Panc1 (cell line): ENCODE measurements around the gene KIF26B.

Experiments used
- POLR2AphosphoS5 ChIP-seq: IDR thresholded peaks from 2 replicates; pipeline ENCODE4 v1.6.1; 2012; ENCODE audit warnings: mild to moderate bottlenecking, low read depth, low read length, moderate library complexity
- REST ChIP-seq, 2 experiments: IDR thresholded peaks; 2 replicates each; pipeline ENCODE4 v1.6.1; 2011 to 2012; ENCODE audit warnings: low read depth in 2 of 2, control low read depth in 1 of 2, low read length in 1 of 2, mild to moderate bottlenecking in 1 of 2, moderate library complexity in 1 of 2; ENCODE audit not compliant: insufficient read depth in 1 of 2
- SIN3A ChIP-seq: IDR thresholded peaks from 2 replicates; pipeline ENCODE4 v1.6.1; 2012; ENCODE audit warnings: low read depth, mild to moderate bottlenecking, low read length, moderate library complexity, borderline replicate concordance; ENCODE audit not compliant: insufficient read depth
- TCF7L2 ChIP-seq: IDR thresholded peaks from 2 replicates; pipeline ENCODE4 v1.6.1; 2011; ENCODE audit warnings: mild to moderate bottlenecking, low read depth, low read length, inconsistent platforms
- TF ChIP-seq, protein P1 (sequence below): fragments of 450-650 bp; IDR thresholded peaks from 2 replicates; pipeline ENCODE4 v1.5.1; 2017; ENCODE audit warnings: mild to moderate bottlenecking

DNA sequence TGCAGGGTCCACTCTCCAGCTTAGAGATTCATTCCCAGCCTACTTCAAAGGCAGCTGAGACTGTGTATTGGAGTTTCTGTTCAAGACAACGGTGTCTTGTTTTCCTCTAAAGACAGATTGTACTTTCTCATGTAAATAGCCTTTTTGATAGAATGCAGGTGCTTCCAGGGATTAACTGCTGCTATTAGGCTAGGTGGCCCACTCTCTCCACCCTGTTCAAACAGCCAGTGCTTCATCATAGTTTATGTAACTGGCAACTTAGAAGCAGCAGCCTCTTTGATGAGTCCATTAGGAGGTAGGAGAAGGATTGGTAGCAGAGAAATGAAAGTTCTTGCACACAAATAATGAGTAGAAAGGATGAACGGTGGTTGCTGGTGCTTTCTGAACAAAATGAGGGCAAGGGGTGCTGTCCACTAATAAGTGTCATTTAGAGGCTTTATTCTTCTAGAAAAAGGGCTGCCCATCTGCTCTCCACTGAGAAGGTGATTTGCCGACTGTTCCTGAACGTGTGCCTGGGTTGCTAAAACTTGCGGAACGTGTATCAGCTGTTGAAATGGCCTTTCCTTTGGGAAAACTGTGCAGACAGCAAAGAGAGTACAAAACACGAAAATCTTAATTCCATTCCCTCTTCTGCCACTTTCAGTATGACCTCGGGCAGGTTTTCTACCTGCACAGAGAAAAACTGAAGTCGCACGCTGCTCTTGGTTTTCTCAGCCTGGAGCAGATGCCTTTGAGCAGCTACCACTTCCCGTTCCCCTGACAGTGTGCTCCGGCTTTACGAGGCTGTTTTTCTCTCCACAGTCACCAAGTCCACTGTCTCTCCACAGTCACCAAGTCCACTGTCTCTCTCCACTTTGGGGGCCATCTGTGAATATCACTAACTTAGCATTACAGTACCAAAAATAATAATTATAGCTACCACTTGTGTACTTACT is 228.9 kb downstream of the KIF26B start:
- TF ChIP-seq, protein P1, sequence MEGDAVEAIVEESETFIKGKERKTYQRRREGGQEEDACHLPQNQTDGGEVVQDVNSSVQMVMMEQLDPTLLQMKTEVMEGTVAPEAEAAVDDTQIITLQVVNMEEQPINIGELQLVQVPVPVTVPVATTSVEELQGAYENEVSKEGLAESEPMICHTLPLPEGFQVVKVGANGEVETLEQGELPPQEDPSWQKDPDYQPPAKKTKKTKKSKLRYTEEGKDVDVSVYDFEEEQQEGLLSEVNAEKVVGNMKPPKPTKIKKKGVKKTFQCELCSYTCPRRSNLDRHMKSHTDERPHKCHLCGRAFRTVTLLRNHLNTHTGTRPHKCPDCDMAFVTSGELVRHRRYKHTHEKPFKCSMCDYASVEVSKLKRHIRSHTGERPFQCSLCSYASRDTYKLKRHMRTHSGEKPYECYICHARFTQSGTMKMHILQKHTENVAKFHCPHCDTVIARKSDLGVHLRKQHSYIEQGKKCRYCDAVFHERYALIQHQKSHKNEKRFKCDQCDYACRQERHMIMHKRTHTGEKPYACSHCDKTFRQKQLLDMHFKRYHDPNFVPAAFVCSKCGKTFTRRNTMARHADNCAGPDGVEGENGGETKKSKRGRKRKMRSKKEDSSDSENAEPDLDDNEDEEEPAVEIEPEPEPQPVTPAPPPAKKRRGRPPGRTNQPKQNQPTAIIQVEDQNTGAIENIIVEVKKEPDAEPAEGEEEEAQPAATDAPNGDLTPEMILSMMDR: no peak
- TF ChIP-seq POLR2AphosphoS5 (no peak), REST (IDR thresholded peaks at IDR 0.05; ENCODE audit: insufficient read depth in 1 of 2, low read depth in 2 of 2, low read length in 1 of 2) (no peak), TCF7L2 (no peak), SIN3A (no peak)
